Measurements from ENCODE around the gene TRAK1.

Gene TRAK1

GRCh38 chr3:42067326-42067725, 23.8 kb upstream of the TRAK1 start:
- Histone ChIP-seq H3K4me1 (ENCODE audit: control insufficient read depth, insufficient read depth, low read length) (peaks cover 9% of the 10 kb centered on the region), H3K27me3 (ENCODE audit: control insufficient read depth, insufficient read depth, low read length) (no peaks in the 10 kb centered on the region), H3K27ac (ENCODE audit: low read length) (no peak overlapping the region), H3K4me3 (ENCODE audit: low read length) (no peak overlapping the region), H3K36me3 (ENCODE audit: control insufficient read depth, insufficient read depth, low read length) (no peaks in the 10 kb centered on the region), H3K9me3 (ENCODE audit: control insufficient read depth, insufficient read depth, low read length) (no peaks in the 10 kb centered on the region)
- WGBS (ENCODE audit: insufficient coverage, insufficient read length): no CpG with 5 or more reads among the region's 3 CpGs
- no peak for DNase-seq (ENCODE audit: low read depth, low spot score)

GRCh38 chr3:42068303-42069088, 22.7 kb upstream of the TRAK1 start:
- WGBS (ENCODE audit: insufficient coverage, insufficient read length): no CpG with 5 or more reads among the region's 7 CpGs
- no peak overlapping the region for H3K4me3 ChIP-seq (ENCODE audit: low read length)
- H3K9me3 ChIP-seq (ENCODE audit: control insufficient read depth, insufficient read depth, low read length): no peaks in the 10 kb centered on the region

GRCh38 chr3:42070089-42070488, 21.1 kb upstream of the TRAK1 start:
- Histone ChIP-seq H3K27ac (ENCODE audit: low read length) (no peak overlapping the region), H3K36me3 (ENCODE audit: control insufficient read depth, insufficient read depth, low read length) (no peaks in the 10 kb centered on the region), H3K9me3 (ENCODE audit: control insufficient read depth, insufficient read depth, low read length) (no peaks in the 10 kb centered on the region), H3K4me3 (ENCODE audit: low read length) (no peak overlapping the region), H3K4me1 (ENCODE audit: control insufficient read depth, insufficient read depth, low read length) (peaks cover 9% of the 10 kb centered on the region), H3K27me3 (ENCODE audit: control insufficient read depth, insufficient read depth, low read length) (no peaks in the 10 kb centered on the region)
- no peak for DNase-seq (ENCODE audit: low read depth, low spot score)
- WGBS (ENCODE audit: insufficient coverage, insufficient read length): no CpG with 5 or more reads among the region's 2 CpGs

More at GRCh38 chr3:42068303-42069088, 22.7 kb upstream of the TRAK1 start:
- Histone ChIP-seq H3K36me3 (ENCODE audit: control insufficient read depth, insufficient read depth, low read length) (no peaks in the 10 kb centered on the region), H3K27me3 (ENCODE audit: control insufficient read depth, insufficient read depth, low read length) (no peaks in the 10 kb centered on the region), H3K27ac (ENCODE audit: low read length) (no peak overlapping the region), H3K4me1 (ENCODE audit: control insufficient read depth, insufficient read depth, low read length) (peaks cover 9% of the 10 kb centered on the region)
- DNase-seq (ENCODE audit: low read depth, low spot score): no peak

- Histone ChIP-seq H3K4me1 (ENCODE audit: control insufficient read depth, insufficient read depth, low read length) (peaks cover 9% of the 10 kb centered on the region), H3K27ac (ENCODE audit: low read length) (no peak overlapping the region)
- WGBS (ENCODE audit: insufficient coverage, insufficient read length): no CpG with 5 or more reads among the region's 1 CpG
These were observed 20.6 kb upstream of the TRAK1 start for GRCh38 chr3:42070524-42070923.

GRCh38 chr3:42071904-42072812, 19.0 kb upstream of the TRAK1 start:
- Histone ChIP-seq H3K27me3 (ENCODE audit: control insufficient read depth, insufficient read depth, low read length) (no peaks in the 10 kb centered on the region), H3K4me3 (ENCODE audit: low read length) (no peak overlapping the region), H3K4me1 (ENCODE audit: control insufficient read depth, insufficient read depth, low read length) (peaks cover 5% of the 10 kb centered on the region), H3K36me3 (ENCODE audit: control insufficient read depth, insufficient read depth, low read length) (no peaks in the 10 kb centered on the region), H3K9me3 (ENCODE audit: control insufficient read depth, insufficient read depth, low read length) (no peaks in the 10 kb centered on the region), H3K27ac (ENCODE audit: low read length) (no peak overlapping the region)
- WGBS (ENCODE audit: insufficient coverage, insufficient read length): no CpG with 5 or more reads among the region's 17 CpGs
- DNase-seq (ENCODE audit: low read depth, low spot score): no peak

More at GRCh38 chr3:42070524-42070923, 20.6 kb upstream of the TRAK1 start:
- H3K36me3 ChIP-seq (ENCODE audit: control insufficient read depth, insufficient read depth, low read length): no peaks in the 10 kb centered on the region
- H3K9me3 ChIP-seq (ENCODE audit: control insufficient read depth, insufficient read depth, low read length): no peaks in the 10 kb centered on the region
- no peak overlapping the region for H3K4me3 ChIP-seq (ENCODE audit: low read length)
- no peaks in the 10 kb centered on the region for H3K27me3 ChIP-seq (ENCODE audit: control insufficient read depth, insufficient read depth, low read length)
- no peak for DNase-seq (ENCODE audit: low read depth, low spot score)

GRCh38 chr3:42072831-42073301, 18.3 kb upstream of the TRAK1 start:
- Histone ChIP-seq H3K9me3 (ENCODE audit: control insufficient read depth, insufficient read depth, low read length) (no peaks in the 10 kb centered on the region), H3K27me3 (ENCODE audit: control insufficient read depth, insufficient read depth, low read length) (no peaks in the 10 kb centered on the region), H3K4me3 (ENCODE audit: low read length) (no peak overlapping the region), H3K36me3 (ENCODE audit: control insufficient read depth, insufficient read depth, low read length) (no peaks in the 10 kb centered on the region), H3K27ac (ENCODE audit: low read length) (no peak overlapping the region), H3K4me1 (ENCODE audit: control insufficient read depth, insufficient read depth, low read length) (peaks cover 5% of the 10 kb centered on the region)
- WGBS (ENCODE audit: insufficient coverage, insufficient read length): no CpG with 5 or more reads among the region's 7 CpGs
- no peak for DNase-seq (ENCODE audit: low read depth, low spot score)

- Histone ChIP-seq H3K4me1 (ENCODE audit: control insufficient read depth, insufficient read depth, low read length) (no peaks in the 10 kb centered on the region), H3K27ac (ENCODE audit: low read length) (no peak overlapping the region)
- DNase-seq (ENCODE audit: low read depth, low spot score): no peak
These were observed 13.4 kb upstream of the TRAK1 start for GRCh38 chr3:42077785-42078184.

GRCh38 chr3:42078677-42079076, 12.5 kb upstream of the TRAK1 start:
- H3K27ac ChIP-seq (ENCODE audit: low read length): no peak overlapping the region
- H3K4me3 ChIP-seq (ENCODE audit: low read length): no peak overlapping the region
- no peaks in the 10 kb centered on the region for H3K36me3 ChIP-seq (ENCODE audit: control insufficient read depth, insufficient read depth, low read length)
- WGBS (ENCODE audit: insufficient coverage, insufficient read length): no CpG with 5 or more reads among the region's 3 CpGs
- no peaks in the 10 kb centered on the region for H3K9me3 ChIP-seq (ENCODE audit: control insufficient read depth, insufficient read depth, low read length)
- H3K27me3 ChIP-seq (ENCODE audit: control insufficient read depth, insufficient read depth, low read length): no peaks in the 10 kb centered on the region
- no peaks in the 10 kb centered on the region for H3K4me1 ChIP-seq (ENCODE audit: control insufficient read depth, insufficient read depth, low read length)
- DNase-seq (ENCODE audit: low read depth, low spot score): no peak

More at GRCh38 chr3:42077785-42078184, 13.4 kb upstream of the TRAK1 start:
- Histone ChIP-seq H3K36me3 (ENCODE audit: control insufficient read depth, insufficient read depth, low read length) (no peaks in the 10 kb centered on the region), H3K27me3 (ENCODE audit: control insufficient read depth, insufficient read depth, low read length) (no peaks in the 10 kb centered on the region), H3K9me3 (ENCODE audit: control insufficient read depth, insufficient read depth, low read length) (no peaks in the 10 kb centered on the region), H3K4me3 (ENCODE audit: low read length) (no peak overlapping the region)
- WGBS (ENCODE audit: insufficient coverage, insufficient read length): no CpG with 5 or more reads among the region's 5 CpGs

GRCh38 chr3:42079701-42080452, 11.3 kb upstream of the TRAK1 start:
- Histone ChIP-seq H3K4me3 (ENCODE audit: low read length) (no peak overlapping the region), H3K36me3 (ENCODE audit: control insufficient read depth, insufficient read depth, low read length) (no peaks in the 10 kb centered on the region), H3K9me3 (ENCODE audit: control insufficient read depth, insufficient read depth, low read length) (no peaks in the 10 kb centered on the region), H3K4me1 (ENCODE audit: control insufficient read depth, insufficient read depth, low read length) (no peaks in the 10 kb centered on the region), H3K27me3 (ENCODE audit: control insufficient read depth, insufficient read depth, low read length) (no peaks in the 10 kb centered on the region), H3K27ac (ENCODE audit: low read length) (no peak overlapping the region)
- no CpG with 5 or more reads among the region's 13 CpGs for WGBS (ENCODE audit: insufficient coverage, insufficient read length)
- no peak for DNase-seq (ENCODE audit: low read depth, low spot score)

- Histone ChIP-seq H3K4me3 (ENCODE audit: low read length) (no peak overlapping the region), H3K9me3 (ENCODE audit: control insufficient read depth, insufficient read depth, low read length) (no peaks in the 10 kb centered on the region), H3K27ac (ENCODE audit: low read length) (no peak overlapping the region), H3K27me3 (ENCODE audit: control insufficient read depth, insufficient read depth, low read length) (no peaks in the 10 kb centered on the region), H3K36me3 (ENCODE audit: control insufficient read depth, insufficient read depth, low read length) (no peaks in the 10 kb centered on the region), H3K4me1 (ENCODE audit: control insufficient read depth, insufficient read depth, low read length) (no peaks in the 10 kb centered on the region)
- no CpG with 5 or more reads among the region's 1 CpG for WGBS (ENCODE audit: insufficient coverage, insufficient read length)
- no peak for DNase-seq (ENCODE audit: low read depth, low spot score)
These were observed 10.7 kb upstream of the TRAK1 start for GRCh38 chr3:42080453-42080872.
